ENCODE results near the gene VPS9D1.

DNA sequence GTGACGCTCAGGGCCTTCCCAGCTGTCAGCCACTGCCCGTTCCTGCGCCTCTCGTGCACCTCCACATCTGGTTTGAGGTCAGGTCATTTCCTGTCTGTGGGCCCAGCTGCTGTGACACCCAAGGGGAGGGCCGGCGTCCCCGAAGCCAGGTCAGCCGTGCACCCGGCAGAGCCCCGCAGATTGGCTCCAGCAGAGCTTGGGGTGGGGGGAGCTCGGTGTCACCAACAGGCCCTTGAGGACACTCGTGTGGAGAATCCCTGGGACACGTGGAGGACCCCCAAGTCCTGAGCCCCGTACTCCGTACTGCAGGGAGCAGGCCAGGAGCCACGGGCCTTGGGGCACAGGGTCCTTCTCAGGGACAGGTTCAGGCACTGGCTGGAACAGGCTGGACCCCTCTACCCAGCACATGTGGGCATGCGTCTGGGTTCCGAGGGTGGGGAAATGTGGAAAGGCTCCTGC, 24.0 kb downstream of the VPS9D1 start:
- TF ChIP-seq, protein P1, sequence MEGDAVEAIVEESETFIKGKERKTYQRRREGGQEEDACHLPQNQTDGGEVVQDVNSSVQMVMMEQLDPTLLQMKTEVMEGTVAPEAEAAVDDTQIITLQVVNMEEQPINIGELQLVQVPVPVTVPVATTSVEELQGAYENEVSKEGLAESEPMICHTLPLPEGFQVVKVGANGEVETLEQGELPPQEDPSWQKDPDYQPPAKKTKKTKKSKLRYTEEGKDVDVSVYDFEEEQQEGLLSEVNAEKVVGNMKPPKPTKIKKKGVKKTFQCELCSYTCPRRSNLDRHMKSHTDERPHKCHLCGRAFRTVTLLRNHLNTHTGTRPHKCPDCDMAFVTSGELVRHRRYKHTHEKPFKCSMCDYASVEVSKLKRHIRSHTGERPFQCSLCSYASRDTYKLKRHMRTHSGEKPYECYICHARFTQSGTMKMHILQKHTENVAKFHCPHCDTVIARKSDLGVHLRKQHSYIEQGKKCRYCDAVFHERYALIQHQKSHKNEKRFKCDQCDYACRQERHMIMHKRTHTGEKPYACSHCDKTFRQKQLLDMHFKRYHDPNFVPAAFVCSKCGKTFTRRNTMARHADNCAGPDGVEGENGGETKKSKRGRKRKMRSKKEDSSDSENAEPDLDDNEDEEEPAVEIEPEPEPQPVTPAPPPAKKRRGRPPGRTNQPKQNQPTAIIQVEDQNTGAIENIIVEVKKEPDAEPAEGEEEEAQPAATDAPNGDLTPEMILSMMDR (IDR thresholded peaks at IDR 0.05; ENCODE audit: insufficient read depth, low read depth, low read length) = no peak
- no peak for TF ChIP-seq EZH2 (IDR thresholded peaks at IDR 0.05; ENCODE audit: insufficient read depth, low read length)

All from astrocyte (in vitro differentiated cells and primary cell).